RWPE2 (cell line): ENCODE results near the gene IDE.

Source experiments
- ATAC-seq: fragments of 200-7000 bp; cut with Tn5 transposase; 3 replicates; pipeline ENCODE4 v1.9.1; 2021; ENCODE audit warnings: low read depth
- DNase-seq: peaks from one replicate; pipeline ENCODE4 v3.0.0-alpha.2; 2020; ENCODE audit warnings: low spot score
- H3K27ac ChIP-seq: fragments of 450-650 bp; 2 replicates; pipeline ENCODE4 v1.5.1; 2017; ENCODE audit warnings: mild to moderate bottlenecking; ENCODE audit not compliant: poor library complexity, severe bottlenecking
- H3K27me3 ChIP-seq: fragments of 250-450 bp; sonication (Bioruptor Pico); 2 replicates; pipeline ENCODE4 v1.5.1; 2021; ENCODE audit warnings: mild to moderate bottlenecking, moderate library complexity; ENCODE audit not compliant: insufficient read depth, poor library complexity, severe bottlenecking
- H3K36me3 ChIP-seq: fragments of 250-450 bp; sonication (Bioruptor Pico); 2 replicates; pipeline ENCODE4 v1.5.1; 2020; ENCODE audit warnings: low read depth, mild to moderate bottlenecking, moderate library complexity
- H3K4me1 ChIP-seq: fragments of 250-450 bp; sonication (Bioruptor Pico); 2 replicates; pipeline ENCODE4 v1.5.1; 2021; ENCODE audit warnings: mild to moderate bottlenecking, moderate library complexity; ENCODE audit not compliant: insufficient read depth, poor library complexity, severe bottlenecking
- H3K4me3 ChIP-seq: fragments of 250-450 bp; sonication (Bioruptor Pico); 2 replicates; pipeline ENCODE4 v1.5.1; 2021; ENCODE audit warnings: mild to moderate bottlenecking, moderate library complexity; ENCODE audit not compliant: severe bottlenecking
- H3K9me3 ChIP-seq: fragments of 250-450 bp; sonication (Bioruptor Pico); 2 replicates; pipeline ENCODE4 v1.5.1; 2021; ENCODE audit warnings: mild to moderate bottlenecking, moderate library complexity; ENCODE audit not compliant: severe bottlenecking
- CTCF ChIP-seq: fragments of 450-650 bp; IDR thresholded peaks from one replicate; pipeline ENCODE4 v1.5.1; 2017; ENCODE audit warnings: mild to moderate bottlenecking, moderate library complexity; ENCODE audit not compliant: poor library complexity, severe bottlenecking

IDE gene

GRCh38 chr10:92517034-92517655 is 56.7 kb downstream of the IDE start:
- no peak overlapping the region for H3K27ac ChIP-seq
- no peaks in the 10 kb centered on the region for H3K4me1 ChIP-seq
- ATAC-seq (peak; percentile 87), DNase-seq (no peak)
- no peaks in the 10 kb centered on the region for H3K27me3 ChIP-seq
- H3K9me3 ChIP-seq = no peaks in the 10 kb centered on the region
- H3K36me3 ChIP-seq = peaks cover 36% of the 10 kb centered on the region
- TF ChIP-seq CTCF = peak; percentile 90
- no peak overlapping the region for H3K4me3 ChIP-seq

GRCh38 chr10:92508866-92509265 is 65.0 kb downstream of the IDE start:
- no peak for TF ChIP-seq CTCF
- H3K36me3 ChIP-seq = peaks cover 66% of the 10 kb centered on the region
- no peaks in the 10 kb centered on the region for H3K9me3 ChIP-seq
- DNase-seq (no peak), ATAC-seq (no peak)
- H3K27ac ChIP-seq = no peak overlapping the region
- H3K27me3 ChIP-seq = no peaks in the 10 kb centered on the region
- no peaks in the 10 kb centered on the region for H3K4me1 ChIP-seq
- H3K4me3 ChIP-seq = no peak overlapping the region

- Histone ChIP-seq H3K27me3 (no peaks in the 10 kb centered on the region), H3K4me3 (no peak overlapping the region), H3K27ac (no peak overlapping the region), H3K36me3 (peaks cover 64% of the 10 kb centered on the region), H3K9me3 (no peaks in the 10 kb centered on the region), H3K4me1 (no peaks in the 10 kb centered on the region)
- DNase-seq (no peak), ATAC-seq (no peak)
- TF ChIP-seq CTCF = no peak
Observed at GRCh38 chr10:92506336-92506735, 67.6 kb downstream of the IDE start.

- Histone ChIP-seq H3K27me3 (no peaks in the 10 kb centered on the region), H3K27ac (no peak overlapping the region), H3K4me3 (no peak overlapping the region), H3K9me3 (no peaks in the 10 kb centered on the region), H3K4me1 (no peaks in the 10 kb centered on the region), H3K36me3 (peaks cover 61% of the 10 kb centered on the region)
- DNase-seq = no peak
- ATAC-seq = no peak
- TF ChIP-seq CTCF = no peak
Observed at GRCh38 chr10:92505044-92505443, 68.8 kb downstream of the IDE start.

GRCh38 chr10:92502296-92502808 is 71.5 kb downstream of the IDE start:
- ATAC-seq = no peak
- Histone ChIP-seq H3K27ac (no peak overlapping the region), H3K27me3 (no peaks in the 10 kb centered on the region), H3K4me3 (no peak overlapping the region), H3K4me1 (no peaks in the 10 kb centered on the region), H3K9me3 (no peaks in the 10 kb centered on the region), H3K36me3 (peaks cover 52% of the 10 kb centered on the region)
- DNase-seq = no peak
- no peak for TF ChIP-seq CTCF
